ENCODE data around the gene ATG14.
"Not testable (repeated sequence)": the region's sequence is repeated elsewhere in the genome, so short reads cannot be mapped to it uniquely, and the experiment has no call there.

The ATG14 gene

DNA sequence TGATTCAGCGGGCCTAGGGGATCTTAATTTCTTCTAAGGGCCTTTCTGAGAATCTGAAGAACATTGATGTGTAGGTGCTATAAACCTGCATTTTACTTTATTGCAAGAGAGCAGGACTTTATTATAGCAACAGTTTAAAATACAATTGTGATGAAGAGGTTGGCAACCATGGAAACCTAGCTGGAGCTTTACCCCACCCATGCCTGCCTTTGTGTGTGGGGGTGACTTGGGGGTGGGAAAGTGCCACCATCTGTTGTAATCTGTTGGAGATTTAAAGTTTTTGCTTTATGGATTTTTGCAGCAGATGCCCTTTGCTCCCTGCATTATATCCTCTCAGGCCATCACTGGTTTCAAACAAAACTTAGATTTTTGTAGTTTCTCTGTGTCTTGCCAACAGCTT lies 64.6 kb downstream of the ATG14 start:
- TF ChIP-seq, protein P1, sequence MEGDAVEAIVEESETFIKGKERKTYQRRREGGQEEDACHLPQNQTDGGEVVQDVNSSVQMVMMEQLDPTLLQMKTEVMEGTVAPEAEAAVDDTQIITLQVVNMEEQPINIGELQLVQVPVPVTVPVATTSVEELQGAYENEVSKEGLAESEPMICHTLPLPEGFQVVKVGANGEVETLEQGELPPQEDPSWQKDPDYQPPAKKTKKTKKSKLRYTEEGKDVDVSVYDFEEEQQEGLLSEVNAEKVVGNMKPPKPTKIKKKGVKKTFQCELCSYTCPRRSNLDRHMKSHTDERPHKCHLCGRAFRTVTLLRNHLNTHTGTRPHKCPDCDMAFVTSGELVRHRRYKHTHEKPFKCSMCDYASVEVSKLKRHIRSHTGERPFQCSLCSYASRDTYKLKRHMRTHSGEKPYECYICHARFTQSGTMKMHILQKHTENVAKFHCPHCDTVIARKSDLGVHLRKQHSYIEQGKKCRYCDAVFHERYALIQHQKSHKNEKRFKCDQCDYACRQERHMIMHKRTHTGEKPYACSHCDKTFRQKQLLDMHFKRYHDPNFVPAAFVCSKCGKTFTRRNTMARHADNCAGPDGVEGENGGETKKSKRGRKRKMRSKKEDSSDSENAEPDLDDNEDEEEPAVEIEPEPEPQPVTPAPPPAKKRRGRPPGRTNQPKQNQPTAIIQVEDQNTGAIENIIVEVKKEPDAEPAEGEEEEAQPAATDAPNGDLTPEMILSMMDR (IDR thresholded peaks at IDR 0.05; ENCODE audit: control insufficient read depth, insufficient read depth, low read depth, low read length, missing control alignments): no peak

GRCh38 chr14:55344582-55345163 lies 67.0 kb downstream of the ATG14 start:
- not testable (repeated sequence) for H3K4me3 ChIP-seq (ENCODE audit: control insufficient read depth, low read depth, low read length); DNase-seq (ENCODE audit: low read depth)

More for the DNA sequence above, 64.6 kb downstream of the ATG14 start:
- no peak overlapping the region for H3K4me3 ChIP-seq (ENCODE audit: control insufficient read depth, low read depth, low read length)
- DNase-seq (ENCODE audit: low read depth): no peak

DNA sequence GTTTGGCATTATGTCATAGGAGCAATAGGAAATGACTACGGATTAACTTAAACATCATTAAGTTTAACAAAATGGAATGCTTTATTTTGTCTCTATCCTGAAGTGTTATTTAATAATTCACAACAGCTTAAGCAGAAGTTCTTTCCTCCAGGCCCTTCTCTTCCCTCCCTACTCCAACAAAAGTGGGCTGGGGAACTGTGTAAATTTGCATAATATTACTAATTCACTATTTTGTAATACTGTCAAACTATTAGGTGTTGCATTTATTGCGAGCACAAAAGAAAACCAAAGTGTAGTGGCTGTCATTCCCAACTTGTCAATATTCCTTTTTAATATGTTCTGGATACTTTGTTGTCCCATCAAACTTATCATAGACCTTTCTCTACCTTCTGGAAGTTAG lies 69.8 kb downstream of the ATG14 start:
- no peak for DNase-seq (ENCODE audit: low read depth)
- TF ChIP-seq, protein P1 (IDR thresholded peaks at IDR 0.05; ENCODE audit: control insufficient read depth, insufficient read depth, low read depth, low read length, missing control alignments): no peak
- no peak overlapping the region for H3K4me3 ChIP-seq (ENCODE audit: control insufficient read depth, low read depth, low read length)

GRCh38 chr14:55340482-55340881 lies 71.1 kb downstream of the ATG14 start:
- TF ChIP-seq, protein P1 (IDR thresholded peaks at IDR 0.05; ENCODE audit: control insufficient read depth, insufficient read depth, low read depth, low read length, missing control alignments): no peak
- no peak overlapping the region for H3K4me3 ChIP-seq (ENCODE audit: control insufficient read depth, low read depth, low read length)
- no peak for DNase-seq (ENCODE audit: low read depth)

GRCh38 chr14:55339770-55340169 lies 71.9 kb downstream of the ATG14 start:
- no peak overlapping the region for H3K4me3 ChIP-seq (ENCODE audit: control insufficient read depth, low read depth, low read length)
- DNase-seq (ENCODE audit: low read depth): no peak
- TF ChIP-seq, protein P1 (IDR thresholded peaks at IDR 0.05; ENCODE audit: control insufficient read depth, insufficient read depth, low read depth, low read length, missing control alignments): no peak

DNA sequence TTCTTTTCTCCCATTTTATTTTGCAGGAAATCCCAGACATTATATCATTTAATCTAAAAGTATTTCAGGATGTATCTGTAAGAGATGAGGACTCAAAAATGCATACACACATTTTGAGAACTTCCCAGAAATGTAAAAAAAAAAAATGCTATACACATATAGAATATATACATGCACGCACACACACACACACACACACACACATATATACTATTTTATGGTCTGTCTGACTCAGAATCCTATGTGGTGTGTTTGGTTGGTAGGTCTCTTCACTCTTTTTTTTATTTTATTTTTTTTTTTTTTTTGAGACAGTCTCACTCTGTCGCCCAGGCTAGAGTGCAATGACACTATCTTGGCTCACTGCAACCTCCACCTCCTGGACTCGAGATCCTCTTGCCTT lies 74.9 kb downstream of the ATG14 start:
- TF ChIP-seq, protein P1 (IDR thresholded peaks at IDR 0.05; ENCODE audit: control insufficient read depth, insufficient read depth, low read depth, low read length, missing control alignments): no peak
- DNase-seq (ENCODE audit: low read depth): no peak

GRCh38 chr14:55336162-55336561 lies 75.5 kb downstream of the ATG14 start:
- DNase-seq (ENCODE audit: low read depth): no peak
- H3K4me3 ChIP-seq (ENCODE audit: control insufficient read depth, low read depth, low read length): no peak overlapping the region
- TF ChIP-seq, protein P1 (IDR thresholded peaks at IDR 0.05; ENCODE audit: control insufficient read depth, insufficient read depth, low read depth, low read length, missing control alignments): no peak

More for the DNA sequence above, 74.9 kb downstream of the ATG14 start:
- H3K4me3 ChIP-seq (ENCODE audit: control insufficient read depth, low read depth, low read length): no peak overlapping the region
